H9 (cell line): Measurements from ENCODE around the gene HHATL. TPM values are rescaled to one million over a fixed set of nuclear protein-coding genes. Genes with fewer than 3 reads are reported as not detected.

Experiments used
- DNase-seq: peaks from one replicate; pipeline ENCODE4 v3.0.0-alpha.2; 2017
- H2AFZ ChIP-seq: one replicate; pipeline ENCODE4 v1.6.1; 2013; ENCODE audit warnings: mild to moderate bottlenecking, low read length, control low read depth, moderate library complexity
- H2AK5ac ChIP-seq: 2 replicates; pipeline ENCODE4 v1.6.1; 2013; ENCODE audit warnings: low read length, control low read depth, mixed read lengths; ENCODE audit not compliant: insufficient read length
- H2BK120ac ChIP-seq: one replicate; pipeline ENCODE4 v1.6.1; 2013; ENCODE audit warnings: low read depth, mild to moderate bottlenecking, low read length, control low read depth, inconsistent platforms; ENCODE audit not compliant: poor library complexity, severe bottlenecking
- H2BK12ac ChIP-seq: 2 replicates; pipeline ENCODE4 v1.6.1; 2013; ENCODE audit warnings: low read length, control low read depth, mixed read lengths, low read depth; ENCODE audit not compliant: insufficient read length
- H2BK15ac ChIP-seq: 2 replicates; pipeline ENCODE4 v1.6.1; 2013; ENCODE audit warnings: low read depth, low read length, control low read depth
- H2BK20ac ChIP-seq: one replicate; pipeline ENCODE4 v1.6.1; 2013; ENCODE audit warnings: low read depth, mild to moderate bottlenecking, low read length, control low read depth, inconsistent platforms; ENCODE audit not compliant: poor library complexity, severe bottlenecking
- H2BK5ac ChIP-seq: 2 replicates; pipeline ENCODE4 v1.6.1; 2013; ENCODE audit warnings: low read length, control low read depth, mixed read lengths; ENCODE audit not compliant: insufficient read length
- H3K14ac ChIP-seq: 2 replicates; pipeline ENCODE4 v1.6.1; 2013; ENCODE audit warnings: low read length, control low read depth; ENCODE audit not compliant: insufficient read depth
- H3K18ac ChIP-seq: 2 replicates; pipeline ENCODE4 v1.6.1; 2013; ENCODE audit warnings: low read depth, mild to moderate bottlenecking, mixed read lengths, low read length, control low read depth; ENCODE audit not compliant: insufficient read length
- H3K23ac ChIP-seq: 2 replicates; pipeline ENCODE4 v1.6.1; 2013; ENCODE audit warnings: low read length, control low read depth, mixed read lengths, low read depth; ENCODE audit not compliant: insufficient read length
- H3K23me2 ChIP-seq: 2 replicates; pipeline ENCODE4 v1.6.1; 2013; ENCODE audit warnings: low read depth, mild to moderate bottlenecking, mixed read lengths, low read length, control low read depth; ENCODE audit not compliant: insufficient read length, poor library complexity, severe bottlenecking
- H3K27ac ChIP-seq: 2 replicates; pipeline ENCODE4 v1.5.1; 2013; ENCODE audit warnings: low read length, control low read depth, mixed read lengths, low read depth; ENCODE audit not compliant: insufficient read length
- H3K27me3 ChIP-seq: 2 replicates; pipeline ENCODE4 v1.6.1; 2013; ENCODE audit warnings: low read length, control low read depth, inconsistent platforms; ENCODE audit not compliant: insufficient read depth
- H3K4ac ChIP-seq: 2 replicates; pipeline ENCODE4 v1.6.1; 2013; ENCODE audit warnings: low read depth, mild to moderate bottlenecking, control low read depth, inconsistent platforms, low read length, moderate library complexity
- H3K4me1 ChIP-seq: 2 replicates; pipeline ENCODE4 v1.6.1; 2013; ENCODE audit warnings: low read length, control low read depth, inconsistent platforms; ENCODE audit not compliant: insufficient read depth
- H3K4me2 ChIP-seq: 2 replicates; pipeline ENCODE4 v1.6.1; 2013; ENCODE audit warnings: low read length, control low read depth, mixed read lengths; ENCODE audit not compliant: insufficient read length, insufficient read depth
- H3K56ac ChIP-seq: 2 replicates; pipeline ENCODE4 v1.6.1; 2013; ENCODE audit warnings: low read depth, mild to moderate bottlenecking, mixed read lengths, low read length, control low read depth; ENCODE audit not compliant: insufficient read length
- H3K79me1 ChIP-seq: 2 replicates; pipeline ENCODE4 v1.6.1; 2013; ENCODE audit warnings: low read depth, mild to moderate bottlenecking, moderate library complexity, low read length, control low read depth, inconsistent platforms; ENCODE audit not compliant: insufficient read depth, poor library complexity, severe bottlenecking
- H3K79me2 ChIP-seq: 2 replicates; pipeline ENCODE4 v1.6.1; 2013; ENCODE audit warnings: low read length, control low read depth, inconsistent platforms; ENCODE audit not compliant: insufficient read depth
- H3K9ac ChIP-seq: 2 replicates; pipeline ENCODE4 v1.6.1; 2013; ENCODE audit warnings: low read length, control low read depth, mixed read lengths; ENCODE audit not compliant: insufficient read length; ENCODE audit errors: extremely low read depth
- H3K9me3 ChIP-seq: one replicate; pipeline ENCODE4 v1.6.1; 2013; ENCODE audit warnings: low read depth, low read length, inconsistent platforms; ENCODE audit not compliant: control insufficient read depth
- H3T11ph ChIP-seq: one replicate; pipeline ENCODE4 v1.6.1; 2013; ENCODE audit warnings: mild to moderate bottlenecking, low read length, control low read depth, inconsistent platforms
- H4K20me1 ChIP-seq: one replicate; pipeline ENCODE4 v1.6.1; 2013; ENCODE audit not compliant: control insufficient read depth, insufficient read length, insufficient read depth
- H4K5ac ChIP-seq: 2 replicates; pipeline ENCODE4 v1.6.1; 2013; ENCODE audit warnings: low read depth, mild to moderate bottlenecking, mixed read lengths, low read length, control low read depth; ENCODE audit not compliant: insufficient read length
- H4K8ac ChIP-seq: replicated peaks from 2 replicates; pipeline ENCODE4 v1.6.1; 2013; ENCODE audit warnings: low read length, control low read depth, mixed read lengths, low read depth; ENCODE audit not compliant: insufficient read length
- H4K91ac ChIP-seq: 2 replicates; pipeline ENCODE4 v1.6.1; 2013; ENCODE audit warnings: low read depth, mild to moderate bottlenecking, moderate library complexity, mixed read lengths, low read length, control low read depth; ENCODE audit not compliant: insufficient read length
- H3K27ac Mint-ChIP-seq, 3 experiments: 2 replicates in 2 of 3; 3 replicates in 1 of 3; pipeline ENCODE4 v1.8.0; 2020 to 2021; ENCODE audit warnings: mixed read lengths in 3 of 3, mild to moderate bottlenecking in 1 of 3, moderate library complexity in 1 of 3
- H3K27me3 Mint-ChIP-seq: 2 replicates; pipeline ENCODE4 v1.8.0; 2021; ENCODE audit warnings: low read depth, mild to moderate bottlenecking, moderate library complexity, mixed read lengths
- H3K36me3 Mint-ChIP-seq, 3 experiments: 2 replicates in 2 of 3; 3 replicates in 1 of 3; pipeline ENCODE4 v1.8.0; 2020 to 2021; ENCODE audit warnings: low read depth in 3 of 3, mixed read lengths in 3 of 3; ENCODE audit not compliant: insufficient read depth in 1 of 3
- H3K4me1 Mint-ChIP-seq, 2 experiments: 2 replicates each; pipeline ENCODE4 v1.8.0; 2020; ENCODE audit warnings: mixed read lengths in 2 of 2
- H3K4me3 Mint-ChIP-seq, 2 experiments: 2 replicates in 1 of 2; 3 replicates in 1 of 2; pipeline ENCODE4 v1.8.0; 2020 to 2021; ENCODE audit warnings: mild to moderate bottlenecking in 2 of 2, mixed read lengths in 2 of 2, moderate library complexity in 1 of 2
- H3K9me3 Mint-ChIP-seq, 2 experiments: 2 replicates in 1 of 2; 3 replicates in 1 of 2; pipeline ENCODE4 v1.8.0; 2020; ENCODE audit warnings: mild to moderate bottlenecking in 2 of 2, mixed read lengths in 2 of 2, moderate library complexity in 1 of 2
- WGBS: extraction: QIAGEN DNeasy Blood & Tissue Kit; methylation state at CpG from one replicate; pipeline ENCODE4 v1.1.7; 2013; ENCODE audit warnings: missing lambda C conversion rate, low lambda C conversion rate, mixed read lengths; ENCODE audit not compliant: insufficient read length; ENCODE audit errors: extremely low coverage; 5-methylcytosine and 5-hydroxymethylcytosine counted together
- total RNA-seq: library from RNA; stranded (reverse); gene quantifications from 2 replicates; pipeline ENCODE4 v1.2.1, GENCODE V29; 2021
- TF ChIP-seq, protein P1 (sequence below): fragments of 200-600 bp; sonication (generic); conservative IDR thresholded peaks from 3 replicates; pipeline ENCODE4 v1.8.0; 2021; ENCODE audit warnings: antibody characterized with exemption, mild to moderate bottlenecking

The HHATL gene
- total RNA-seq, 1 experiment from 2014 or later = 0.46 TPM

DNA sequence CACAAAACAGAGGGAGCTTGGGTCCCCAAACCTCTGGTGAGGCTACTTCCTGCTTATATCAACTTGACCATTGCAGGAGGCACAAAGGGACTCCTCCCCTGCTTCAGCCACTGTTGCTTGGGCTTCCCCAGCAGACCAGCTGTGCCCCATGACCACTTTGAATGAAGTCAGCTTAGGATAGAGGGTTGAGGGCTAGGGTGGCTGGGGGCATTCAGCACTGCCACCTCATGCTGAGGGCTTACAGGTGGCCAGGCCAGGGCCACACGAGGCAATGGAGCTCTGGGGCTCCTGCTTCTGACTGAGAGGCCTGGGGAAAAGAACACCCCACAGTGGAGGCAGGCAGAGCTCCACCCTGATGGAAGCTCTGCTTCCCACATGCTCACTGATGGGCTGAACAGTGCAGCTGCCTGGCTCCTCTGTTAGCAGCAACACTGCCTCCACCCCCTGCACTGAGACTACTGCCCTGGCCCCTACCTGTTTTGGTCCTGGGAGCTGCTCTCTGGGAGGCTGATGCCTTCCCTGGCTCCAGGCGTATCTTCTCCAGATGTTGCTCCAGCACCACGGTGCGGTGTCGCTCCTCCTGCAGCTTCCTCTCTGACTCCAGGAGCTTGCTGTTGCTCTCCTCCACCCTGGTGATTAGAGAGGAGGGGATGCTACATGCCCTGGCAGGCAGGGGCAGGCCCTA lies 10.2 kb upstream of the HHATL start:
- Histone ChIP-seq H3K27me3 (no peaks in the 10 kb centered on the region), H3K18ac (no peak overlapping the region), H3K4me1 (no peaks in the 10 kb centered on the region), H3K23ac (no peak overlapping the region), H3T11ph (no peak overlapping the region), H2BK20ac (no peak overlapping the region), H4K91ac (no peak overlapping the region), H4K8ac (no peak overlapping the region), H2AFZ (no peak overlapping the region), H4K5ac (no peak overlapping the region), H2BK15ac (no peak overlapping the region), H3K56ac (no peak overlapping the region), H3K79me2 (no peaks in the 10 kb centered on the region), H4K20me1 (no peaks in the 10 kb centered on the region), H3K79me1 (no peaks in the 10 kb centered on the region), H3K4ac (no peak overlapping the region), H3K23me2 (no peaks in the 10 kb centered on the region), H3K27ac (no peak overlapping the region), H2BK12ac (no peak overlapping the region), H3K4me2 (no peak overlapping the region), H2BK120ac (no peak overlapping the region), H2BK5ac (no peak overlapping the region), H3K14ac (no peak overlapping the region; the same call in 1 of the 2 replicates), H2AK5ac (no peak overlapping the region), H3K9me3 (no peaks in the 10 kb centered on the region), H3K9ac (no peak overlapping the region)
- no peak overlapping the region for H3K4me3 Mint-ChIP-seq
- DNase-seq = no peak
- H3K27ac Mint-ChIP-seq = no peak overlapping the region
- no peaks in the 10 kb centered on the region for H3K36me3 Mint-ChIP-seq
- WGBS = no CpG with 5 or more reads among the region's 5 CpGs
- TF ChIP-seq, protein P1, sequence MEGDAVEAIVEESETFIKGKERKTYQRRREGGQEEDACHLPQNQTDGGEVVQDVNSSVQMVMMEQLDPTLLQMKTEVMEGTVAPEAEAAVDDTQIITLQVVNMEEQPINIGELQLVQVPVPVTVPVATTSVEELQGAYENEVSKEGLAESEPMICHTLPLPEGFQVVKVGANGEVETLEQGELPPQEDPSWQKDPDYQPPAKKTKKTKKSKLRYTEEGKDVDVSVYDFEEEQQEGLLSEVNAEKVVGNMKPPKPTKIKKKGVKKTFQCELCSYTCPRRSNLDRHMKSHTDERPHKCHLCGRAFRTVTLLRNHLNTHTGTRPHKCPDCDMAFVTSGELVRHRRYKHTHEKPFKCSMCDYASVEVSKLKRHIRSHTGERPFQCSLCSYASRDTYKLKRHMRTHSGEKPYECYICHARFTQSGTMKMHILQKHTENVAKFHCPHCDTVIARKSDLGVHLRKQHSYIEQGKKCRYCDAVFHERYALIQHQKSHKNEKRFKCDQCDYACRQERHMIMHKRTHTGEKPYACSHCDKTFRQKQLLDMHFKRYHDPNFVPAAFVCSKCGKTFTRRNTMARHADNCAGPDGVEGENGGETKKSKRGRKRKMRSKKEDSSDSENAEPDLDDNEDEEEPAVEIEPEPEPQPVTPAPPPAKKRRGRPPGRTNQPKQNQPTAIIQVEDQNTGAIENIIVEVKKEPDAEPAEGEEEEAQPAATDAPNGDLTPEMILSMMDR = no peak
- H3K27me3 Mint-ChIP-seq = peaks cover 5% of the 10 kb centered on the region
- H3K9me3 Mint-ChIP-seq = no peaks in the 10 kb centered on the region; a peak in 1 of 5 replicates
- no peaks in the 10 kb centered on the region for H3K4me1 Mint-ChIP-seq
